DMS53 (cell line): ENCODE results near the gene NELFE.
"Not testable (repeated sequence)": the region's sequence is repeated elsewhere in the genome, so short reads cannot be mapped to it uniquely, and the experiment has no call there.

Experiments used
- DNase-seq: peaks from one replicate; lab custom pipeline; 2025; lab: John Stamatoyannopoulos, UW

NELFE gene, protein sequence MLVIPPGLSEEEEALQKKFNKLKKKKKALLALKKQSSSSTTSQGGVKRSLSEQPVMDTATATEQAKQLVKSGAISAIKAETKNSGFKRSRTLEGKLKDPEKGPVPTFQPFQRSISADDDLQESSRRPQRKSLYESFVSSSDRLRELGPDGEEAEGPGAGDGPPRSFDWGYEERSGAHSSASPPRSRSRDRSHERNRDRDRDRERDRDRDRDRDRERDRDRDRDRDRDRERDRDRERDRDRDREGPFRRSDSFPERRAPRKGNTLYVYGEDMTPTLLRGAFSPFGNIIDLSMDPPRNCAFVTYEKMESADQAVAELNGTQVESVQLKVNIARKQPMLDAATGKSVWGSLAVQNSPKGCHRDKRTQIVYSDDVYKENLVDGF

GRCh38 chr6:31958741-31959739, at the start of gene NELFE, which contains the start of gene SKIC2:
Gene NELFE (minus strand): TSS chr6:31958971. CDS start chr6:31958446, 525 bp downstream.
Gene SKIC2 (plus strand): TSS chr6:31959175. CDS start chr6:31959193, 18 bp downstream.
- DNase-seq: peak; percentile 99

DNA sequence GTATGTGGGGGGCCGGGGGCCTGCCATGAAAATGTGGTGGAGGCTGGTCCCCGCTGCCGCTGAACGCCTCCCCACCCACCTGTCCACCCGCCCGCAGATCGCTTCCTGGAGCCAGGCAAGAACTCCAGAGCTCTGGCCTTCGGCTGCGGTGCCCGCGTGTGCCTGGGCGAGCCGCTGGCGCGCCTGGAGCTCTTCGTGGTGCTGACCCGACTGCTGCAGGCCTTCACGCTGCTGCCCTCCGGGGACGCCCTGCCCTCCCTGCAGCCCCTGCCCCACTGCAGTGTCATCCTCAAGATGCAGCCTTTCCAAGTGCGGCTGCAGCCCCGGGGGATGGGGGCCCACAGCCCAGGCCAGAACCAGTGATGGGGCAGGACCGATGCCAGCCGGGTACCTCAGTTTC, 49.3 kb upstream of the NELFE start:
- not testable (repeated sequence) for DNase-seq

GRCh38 chr6:32007086-32007485, 48.3 kb upstream of the NELFE start:
- not testable (repeated sequence) for DNase-seq

DNA sequence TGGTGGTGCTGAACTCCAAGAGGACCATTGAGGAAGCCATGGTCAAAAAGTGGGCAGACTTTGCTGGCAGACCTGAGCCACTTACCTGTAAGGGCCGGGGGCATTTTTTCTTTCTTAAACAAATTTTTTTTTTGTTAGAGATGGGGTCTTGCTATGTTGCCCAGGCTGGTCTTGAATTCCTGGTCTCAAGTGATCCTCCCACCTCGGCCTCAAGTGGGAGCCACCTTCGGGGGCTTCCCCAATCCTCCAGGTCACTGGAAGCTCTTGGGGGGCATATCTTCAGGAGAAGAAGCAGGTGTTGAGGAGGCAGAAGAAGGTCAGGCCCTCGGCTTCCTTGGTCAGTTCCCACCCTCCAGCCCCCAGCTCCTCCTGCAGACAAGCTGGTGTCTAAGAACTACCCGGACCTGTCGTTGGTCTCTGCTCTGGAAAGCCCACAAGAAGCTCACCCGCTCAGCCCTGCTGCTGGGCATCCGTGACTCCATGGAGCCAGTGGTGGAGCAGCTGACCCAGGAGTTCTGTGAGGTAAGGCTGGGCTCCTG, 47.3 kb upstream of the NELFE start:
- not testable (repeated sequence) for DNase-seq

GRCh38 chr6:32005538-32005880, 46.7 kb upstream of the NELFE start:
- not testable (repeated sequence) for DNase-seq

- DNase-seq: not testable (repeated sequence)
Measured at GRCh38 chr6:32004864-32005537, 46.2 kb upstream of the NELFE start.

DNA sequence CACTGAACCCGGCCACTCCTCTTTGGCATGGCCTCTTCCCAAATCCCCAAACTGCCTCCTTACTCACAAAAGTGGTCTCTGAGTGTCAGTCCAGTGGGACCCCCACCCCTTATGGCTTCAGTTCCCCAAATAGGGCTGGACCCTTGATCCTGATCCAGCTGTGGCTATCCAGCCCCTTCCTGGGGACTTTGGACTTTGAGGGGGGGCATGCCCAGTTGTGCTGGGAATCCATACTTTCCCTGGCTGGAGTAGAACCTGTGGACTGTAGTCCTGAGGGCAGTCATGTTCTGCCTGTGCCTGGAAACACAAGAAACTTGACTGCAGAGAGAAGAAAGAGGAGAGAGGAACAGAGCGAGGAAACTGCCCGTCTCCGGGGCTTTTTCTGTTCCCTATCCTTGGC, 45.6 kb upstream of the NELFE start:
- not testable (repeated sequence) for DNase-seq

GRCh38 chr6:32003301-32003700, 44.5 kb upstream of the NELFE start:
- DNase-seq: not testable (repeated sequence)

- not testable (repeated sequence) for DNase-seq
Measured at GRCh38 chr6:32002546-32003268, 43.9 kb upstream of the NELFE start.

GRCh38 chr6:31996385-31996784, 37.6 kb upstream of the NELFE start:
- not testable (repeated sequence) for DNase-seq

DNA sequence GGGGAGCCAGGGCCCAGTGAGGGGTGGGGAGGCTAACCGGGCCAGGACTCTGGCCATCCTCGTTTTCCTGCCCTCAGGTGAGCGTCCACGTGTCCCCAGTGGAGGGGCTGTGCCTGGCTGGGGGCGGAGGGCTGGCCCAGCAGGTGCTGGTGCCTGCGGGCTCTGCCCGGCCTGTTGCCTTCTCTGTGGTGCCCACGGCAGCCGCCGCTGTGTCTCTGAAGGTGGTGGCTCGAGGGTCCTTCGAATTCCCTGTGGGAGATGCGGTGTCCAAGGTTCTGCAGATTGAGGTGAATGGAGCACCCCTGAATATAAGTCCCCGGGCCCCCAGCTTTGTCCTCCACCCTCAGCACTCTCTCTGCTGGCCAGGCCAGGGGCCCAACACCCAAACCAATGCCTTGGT, 35.6 kb upstream of the NELFE start:
- DNase-seq: not testable (repeated sequence)

- DNase-seq: not testable (repeated sequence)
Measured at GRCh38 chr6:31989363-31989762, 30.6 kb upstream of the NELFE start.

DNA sequence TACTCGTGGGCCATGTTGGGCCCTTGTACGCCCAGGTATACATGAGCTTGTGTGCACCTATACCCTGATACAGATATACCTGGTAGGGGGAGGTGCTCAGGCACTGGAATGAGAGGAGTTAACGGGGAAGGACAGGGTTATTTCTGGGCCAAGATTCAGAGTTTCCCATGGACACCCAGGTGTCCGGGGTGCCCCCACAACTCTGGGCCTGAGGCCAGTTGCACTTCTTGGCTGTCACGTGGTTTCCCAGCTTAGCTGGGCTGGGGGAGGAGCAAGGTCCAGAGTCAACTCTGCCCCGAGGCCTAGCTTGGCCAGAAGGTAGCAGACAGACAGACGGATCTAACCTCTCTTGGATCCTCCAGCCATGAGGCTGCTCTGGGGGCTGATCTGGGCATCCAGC, 23.0 kb upstream of the NELFE start, which contains the start of gene C4A:
Gene C4A, plus strand, starts transcription at position 314 of the 400 bp plus-strand sequence. Its CDS starts 51 bp downstream, at position 365.
- not testable (repeated sequence) for DNase-seq

GRCh38 chr6:31980998-31981397, 22.2 kb upstream of the NELFE start:
- DNase-seq: not testable (repeated sequence)

DNA sequence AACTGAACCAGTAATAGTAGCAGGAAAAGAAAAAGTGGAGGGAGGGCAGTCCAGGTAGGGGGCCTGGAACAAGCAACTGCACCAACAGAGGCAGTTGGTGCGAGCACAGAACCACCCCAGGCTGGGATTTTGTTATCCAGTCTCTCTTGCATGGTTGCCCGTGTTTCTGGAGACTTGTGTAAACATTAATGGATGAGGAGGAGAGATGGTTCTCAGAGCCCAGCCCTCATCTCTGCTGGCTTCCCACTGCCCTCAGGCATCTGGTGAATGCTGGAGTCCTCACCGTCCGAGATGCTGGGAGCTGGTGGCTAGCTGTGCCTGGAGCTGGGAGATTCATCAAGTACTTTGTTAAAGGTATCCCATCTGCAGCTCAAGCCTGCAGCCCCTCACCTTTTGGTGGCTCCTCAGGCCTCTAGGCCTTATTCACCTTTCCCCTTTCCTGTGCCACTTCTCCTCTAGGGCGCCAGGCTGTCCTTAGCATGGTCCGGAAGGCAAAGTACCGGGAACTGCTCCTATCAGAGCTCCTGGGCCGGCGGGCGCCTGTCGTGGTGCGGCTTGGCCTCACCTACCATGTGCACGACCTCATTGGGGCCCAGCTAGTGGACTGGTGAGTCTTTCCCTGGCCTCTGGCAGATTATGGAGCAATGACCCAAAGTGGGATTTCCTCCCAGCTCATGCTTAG, 21.6 kb upstream of the NELFE start:
- DNase-seq: not testable (repeated sequence)

DNA sequence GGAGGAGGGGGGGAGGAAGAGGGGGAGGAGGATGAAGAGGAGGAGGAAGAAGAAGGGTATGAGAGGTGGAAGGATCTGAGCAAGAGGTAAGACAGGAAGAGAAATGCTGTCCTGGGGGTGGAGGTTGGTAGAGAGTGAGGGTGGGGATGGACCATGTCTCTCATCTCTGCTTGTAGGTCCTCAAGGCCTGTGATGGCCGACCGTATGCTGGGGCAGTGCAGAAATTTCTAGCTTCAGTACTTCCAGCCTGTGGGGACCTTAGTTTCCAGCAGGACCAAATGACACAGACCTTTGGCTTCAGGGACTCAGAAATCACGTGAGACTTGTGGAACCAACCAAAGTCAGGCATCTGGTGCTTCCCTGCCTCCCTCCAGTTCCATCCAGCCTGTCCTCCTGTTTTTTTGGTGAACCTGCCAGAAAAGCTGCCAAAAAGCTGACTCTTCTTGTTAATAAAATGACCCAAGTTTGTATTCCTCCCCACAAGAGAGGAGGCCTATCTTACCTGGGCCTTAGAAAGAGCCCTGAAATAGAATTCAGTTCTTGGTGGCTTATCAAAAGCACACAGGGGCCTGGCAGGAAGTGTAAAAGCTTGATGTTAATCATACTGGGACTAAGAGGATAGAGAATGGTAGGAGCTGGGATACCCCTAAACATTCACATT, 20.6 kb upstream of the NELFE start:
- no peak for DNase-seq

DNA sequence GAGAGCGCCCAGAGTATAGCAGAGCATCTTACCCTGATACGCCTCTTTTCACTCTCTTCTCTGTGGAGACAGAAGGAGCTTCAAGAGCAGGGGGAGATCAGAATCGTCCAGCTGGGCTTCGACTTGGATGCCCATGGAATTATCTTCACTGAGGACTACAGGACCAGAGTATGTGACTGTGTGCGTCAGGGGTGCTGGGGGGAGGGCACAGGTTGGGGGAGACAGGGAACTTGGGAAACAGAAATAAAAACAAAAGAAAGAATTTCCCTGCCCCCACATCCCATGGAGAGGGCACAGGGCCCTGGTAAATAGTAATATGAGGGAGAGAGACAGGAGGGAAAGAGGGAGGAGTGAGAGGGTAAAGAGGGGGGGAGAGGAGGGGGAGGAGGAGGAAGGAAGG, 20.1 kb upstream of the NELFE start:
- DNase-seq: no peak

GRCh38 chr6:31977816-31978431, 19.2 kb upstream of the NELFE start:
- no peak for DNase-seq

- not testable (repeated sequence) for DNase-seq
Measured at GRCh38 chr6:31976065-31976464, 17.3 kb upstream of the NELFE start.
